Motor neuron (in vitro differentiated cells): Measurements from ENCODE around the gene MANF. TPM values are rescaled to one million over a fixed set of nuclear protein-coding genes. Genes with fewer than 3 reads are reported as not detected.
"Not testable (repeated sequence)": the region's sequence is repeated elsewhere in the genome, so short reads cannot be mapped to it uniquely, and the experiment has no call there.

Experiments
- ATAC-seq, 8 experiments: fragments of 200-7000 bp; cut with Tn5 transposase; replicated peaks in 6 of 8; 2 replicates each; pipeline ENCODE4 v1.8.0; 2021; ENCODE audit warnings: mild to moderate bottlenecking in 8 of 8, moderate library complexity in 8 of 8
- H3K27ac ChIP-seq, 2 donors: fragments of 250-450 bp; sonication (Bioruptor Pico); 2 replicates each; pipeline ENCODE4 v1.9.0; 2021; ENCODE audit warnings: antibody characterized with exemption in 2 of 2, mild to moderate bottlenecking in 2 of 2, moderate library complexity in 1 of 2
- H3K4me1 ChIP-seq, 2 donors: fragments of 250-450 bp; sonication (Bioruptor Pico); replicated peaks in 1 of 2; 2 replicates each; pipeline ENCODE4 v1.6.1; 2021; ENCODE audit warnings: antibody characterized with exemption in 2 of 2, mild to moderate bottlenecking in 2 of 2, moderate library complexity in 1 of 2
- H3K4me3 ChIP-seq, 5 donors: fragments of 250-450 bp; sonication (Bioruptor Pico); 2 replicates each; pipeline ENCODE4 v1.9.0; 2021; ENCODE audit warnings: antibody characterized with exemption in 5 of 5, mild to moderate bottlenecking in 5 of 5, moderate library complexity in 4 of 5
- WGBS, 10 experiments: fragments of 450-650 bp; shearing (Covaris generic); methylation state at CpG; one replicate each; pipeline ENCODE4 v1.0.0; 2022; 5-methylcytosine and 5-hydroxymethylcytosine counted together
- in situ Hi-C, 9 experiments: fragments of 400-800 bp; cut with MboI; loops; one replicate each; pipeline ENCODE4 v1.15.0; 2021; ENCODE audit warnings: low sequenced_read_pairs in 9 of 9, low pct_unique_long_range_greater_than_20kb in 2 of 9; ENCODE audit not compliant: unreplicated experiment in 9 of 9
- total RNA-seq, 8 experiments: library from RNA; unstranded; fragments of 300-600 nt; gene quantifications; 2 replicates each; pipeline versions ENCODE4 v1.2.3 to v1.2.4, GENCODE V29; 2022

MANF gene
- total RNA-seq, 8 experiments from 2014 or later, result 59.2 to 121 (median 99.0) TPM

- peak in 2 of 8 experiments; percentile 29 to 93 for ATAC-seq
- WGBS, 10 experiments, result 0 to 100% (median 90%) methylated on average over 1 to 5 of the region's 9 CpGs; no CpG with 5 or more reads in 3 of the 10 experiments
- in situ Hi-C loops, result loop anchor here in 6 of 9 experiments (25.0 kb wide), 4 partner anchors 243 to 743 kb away; partner anchors contain the start of genes CISH (in 5 of the 6), MAPKAPK3 (in 5 of the 6) and DOCK3 (in 1 of the 6)
- H3K4me1 ChIP-seq, result no peaks in the 10 kb centered on the region
- H3K27ac ChIP-seq, result no peak overlapping the region
- no peak overlapping the region for H3K4me3 ChIP-seq
Measured at GRCh38 chr3:51354731-51355615, 30.1 kb upstream of the MANF start.

GRCh38 chr3:51355891-51356578 is 29.1 kb upstream of the MANF start:
- ATAC-seq, result peak in 2 of 8 experiments; percentile 27 to 41
- Histone ChIP-seq H3K27ac (no peak overlapping the region), H3K4me3 (no peak overlapping the region), H3K4me1 (no peaks in the 10 kb centered on the region)
- in situ Hi-C loops, result loop anchor here in 6 of 9 experiments (25.0 kb wide), 4 partner anchors 244 to 744 kb away; partner anchors contain the start of genes CISH (in 5 of the 6), MAPKAPK3 (in 5 of the 6) and DOCK3 (in 1 of the 6)
- WGBS, 10 experiments, result 45 to 100% (median 93%) methylated on average over 1 to 8 of the region's 8 CpGs; no CpG with 5 or more reads in 2 of the 10 experiments

GRCh38 chr3:51357856-51358255 is 27.2 kb upstream of the MANF start:
- 0 to 100% (median 93%) methylated on average over 1 to 2 of the region's 4 CpGs; no CpG with 5 or more reads in 5 of the 10 experiments for WGBS, 10 experiments
- no peak for ATAC-seq
- H3K4me3 ChIP-seq, result no peak overlapping the region
- in situ Hi-C loops, result loop anchor here in 6 of 9 experiments (25.0 kb wide), 4 partner anchors 246 to 746 kb away; partner anchors contain the start of genes CISH (in 5 of the 6), MAPKAPK3 (in 5 of the 6) and DOCK3 (in 1 of the 6)
- no peak overlapping the region for H3K27ac ChIP-seq
- no peaks in the 10 kb centered on the region for H3K4me1 ChIP-seq

- in situ Hi-C loops, result loop anchor here in 6 of 9 experiments (25.0 kb wide), 4 partner anchors 247 to 747 kb away; partner anchors contain the start of genes CISH (in 5 of the 6), MAPKAPK3 (in 5 of the 6) and DOCK3 (in 1 of the 6)
- Histone ChIP-seq H3K4me1 (no peaks in the 10 kb centered on the region), H3K4me3 (no peak overlapping the region), H3K27ac (no peak overlapping the region)
- WGBS, 10 experiments, result 17 to 80% (median 63%) methylated on average over 1 to 2 of the region's 3 CpGs; no CpG with 5 or more reads in 5 of the 10 experiments
- ATAC-seq, result no peak
Measured at GRCh38 chr3:51358981-51359380, 26.1 kb upstream of the MANF start.

- H3K27ac ChIP-seq, result no peak overlapping the region
- in situ Hi-C loops, result loop anchor here in 6 of 9 experiments (25.0 kb wide), 4 partner anchors 249 to 749 kb away; partner anchors contain the start of genes CISH (in 5 of the 6), MAPKAPK3 (in 5 of the 6) and DOCK3 (in 1 of the 6)
- no peak overlapping the region for H3K4me3 ChIP-seq
- H3K4me1 ChIP-seq, result no peaks in the 10 kb centered on the region
- WGBS, 10 experiments, result 40 to 100% (median 90%) methylated on average over 1 to 3 of the region's 3 CpGs; no CpG with 5 or more reads in 4 of the 10 experiments
- no peak for ATAC-seq
Measured at GRCh38 chr3:51360806-51361205, 24.3 kb upstream of the MANF start.

GRCh38 chr3:51361746-51362145 is 23.3 kb upstream of the MANF start:
- in situ Hi-C loops, result loop anchor here in 6 of 9 experiments (25.0 kb wide), 4 partner anchors 249 to 749 kb away; partner anchors contain the start of genes CISH (in 5 of the 6), MAPKAPK3 (in 5 of the 6) and DOCK3 (in 1 of the 6)
- no peak overlapping the region for H3K4me3 ChIP-seq
- 70 to 92% (median 80%) methylated on average over 1 to 2 of the region's 6 CpGs; no CpG with 5 or more reads in 7 of the 10 experiments for WGBS, 10 experiments
- H3K27ac ChIP-seq, result no peak overlapping the region
- no peaks in the 10 kb centered on the region for H3K4me1 ChIP-seq
- ATAC-seq, result no peak

GRCh38 chr3:51362476-51362875 is 22.6 kb upstream of the MANF start:
- Histone ChIP-seq H3K27ac (no peak overlapping the region), H3K4me1 (no peaks in the 10 kb centered on the region), H3K4me3 (no peak overlapping the region)
- ATAC-seq, result no peak
- 56 to 100% (median 79%) methylated on average over 2 to 8 of the region's 9 CpGs; no CpG with 5 or more reads in 3 of the 10 experiments for WGBS, 10 experiments
- in situ Hi-C loops, result loop anchor here in 6 of 9 experiments (25.0 kb wide), 4 partner anchors 250 to 750 kb away; partner anchors contain the start of genes CISH (in 5 of the 6), MAPKAPK3 (in 5 of the 6) and DOCK3 (in 1 of the 6)

GRCh38 chr3:51368276-51368675 is 16.8 kb upstream of the MANF start:
- in situ Hi-C loops, result loop anchor here in 6 of 9 experiments (25.0 kb wide), 4 partner anchors 256 to 756 kb away; partner anchors contain the start of genes CISH (in 5 of the 6), MAPKAPK3 (in 5 of the 6) and DOCK3 (in 1 of the 6)
- not testable (repeated sequence) for H3K4me3 ChIP-seq, ATAC-seq, H3K27ac ChIP-seq, H3K4me1 ChIP-seq
- 82 to 100% (median 90%) methylated on average over 2 to 5 of the region's 8 CpGs; no CpG with 5 or more reads in 7 of the 10 experiments for whole genome bisulfite sequencing, 10 experiments

GRCh38 chr3:51371943-51372557 is 13.0 kb upstream of the MANF start:
- ATAC-seq, result peak in 7 of 8 experiments; percentile 32 to 84 (median 76)
- Histone ChIP-seq H3K4me1 (no peaks in the 10 kb centered on the region), H3K4me3 (no peak overlapping the region), H3K27ac (no peak overlapping the region)
- in situ Hi-C loops, result loop anchor here in 6 of 9 experiments (10.0 to 25.0 kb wide), 5 partner anchors 260 to 760 kb away; partner anchors contain the start of genes CISH (in 5 of the 6), MAPKAPK3 (in 5 of the 6) and DOCK3 (in 1 of the 6)
- WGBS, 10 experiments, result 0 to 33% (median 8%) methylated on average over 1 to 3 of the region's 4 CpGs; no CpG with 5 or more reads in 3 of the 10 experiments

GRCh38 chr3:51373658-51374421 is 11.3 kb upstream of the MANF start:
- 67 to 100% (median 93%) methylated on average over 1 to 2 of the region's 5 CpGs; no CpG with 5 or more reads in 6 of the 10 experiments for WGBS, 10 experiments
- in situ Hi-C loops, result loop anchor here in 6 of 9 experiments (10.0 to 25.0 kb wide), 5 partner anchors 262 to 762 kb away; partner anchors contain the start of genes CISH (in 5 of the 6), MAPKAPK3 (in 5 of the 6) and DOCK3 (in 1 of the 6)
- Histone ChIP-seq H3K4me3 (no peak overlapping the region), H3K27ac (no peak overlapping the region), H3K4me1 (no peaks in the 10 kb centered on the region)
- ATAC-seq, result no peak

- Histone ChIP-seq H3K4me1 (no peaks in the 10 kb centered on the region), H3K27ac (no peak overlapping the region), H3K4me3 (no peak overlapping the region)
- 80 to 100% (median 94%) methylated on average over 1 to 6 of the region's 11 CpGs; no CpG with 5 or more reads in 1 of the 10 experiments for WGBS, 10 experiments
- in situ Hi-C loops, result loop anchor here in 6 of 9 experiments (10.0 to 25.0 kb wide), 5 partner anchors 262 to 762 kb away; partner anchors contain the start of genes CISH (in 5 of the 6), MAPKAPK3 (in 5 of the 6) and DOCK3 (in 1 of the 6)
- ATAC-seq, result no peak
Measured at GRCh38 chr3:51374456-51374855, 10.6 kb upstream of the MANF start.
